Lower leg skin (tissue), 3 donors: ENCODE data around the gene HDAC9.

ENCODE experiments used
- CTCF ChIP-seq, 3 donors: fragments of 450-650 bp; IDR thresholded peaks; one replicate each; pipeline ENCODE4 v1.5.1; 2016; ENCODE audit warnings: antibody characterized with exemption in 3 of 3, mild to moderate bottlenecking in 3 of 3, moderate library complexity in 2 of 3
- POLR2A ChIP-seq, 2 donors: fragments of 450-650 bp; IDR thresholded peaks; one replicate each; pipeline ENCODE4 v1.6.1; 2016 to 2017; ENCODE audit warnings: antibody characterized with exemption in 2 of 2, mild to moderate bottlenecking in 1 of 2, moderate library complexity in 1 of 2

- TF ChIP-seq POLR2A (IDR thresholded peaks at IDR 0.05), result no peak
- no peak for TF ChIP-seq CTCF (IDR thresholded peaks at IDR 0.05)
Measured at GRCh38 chr7:18798088-18798906, 302.7 kb downstream of the HDAC9 start.
